GM12875 (cell line): Measurements from ENCODE around the gene CDRT15.
"Not testable (repeated sequence)": the region's sequence is repeated elsewhere in the genome, so short reads cannot be mapped to it uniquely, and the experiment has no call there.

Experiments used
- H3K4me3 ChIP-seq: one replicate; pipeline ENCODE4 v1.5.1; 2011; ENCODE audit warnings: low read depth, low read length, control low read depth
- CTCF ChIP-seq: IDR thresholded peaks from 2 replicates; pipeline ENCODE4 v1.5.1; 2011; ENCODE audit warnings: low read depth, mild to moderate bottlenecking, control low read depth, inconsistent platforms, low read length, moderate library complexity, borderline replicate concordance; ENCODE audit not compliant: insufficient read depth

The CDRT15 gene

GRCh38 chr17:14236762-14237161 is at the start of gene CDRT15:
Gene CDRT15, minus strand, starts transcription at chr17:14236862. Its CDS starts 29 bp downstream, at chr17:14236833.
- H3K4me3 ChIP-seq: not testable (repeated sequence)

- TF ChIP-seq CTCF: no peak
These were observed 46.1 kb upstream of the CDRT15 start for GRCh38 chr17:14282726-14283125.

GRCh38 chr17:14281530-14281929 is 44.9 kb upstream of the CDRT15 start:
- TF ChIP-seq CTCF: no peak
- no peak overlapping the region for H3K4me3 ChIP-seq

More at GRCh38 chr17:14282726-14283125, 46.1 kb upstream of the CDRT15 start:
- H3K4me3 ChIP-seq: no peak overlapping the region

GRCh38 chr17:14276535-14277250 is 40.0 kb upstream of the CDRT15 start:
- TF ChIP-seq CTCF: no peak
- no peak overlapping the region for H3K4me3 ChIP-seq

- no peak overlapping the region for H3K4me3 ChIP-seq
- no peak for TF ChIP-seq CTCF
These were observed 33.8 kb upstream of the CDRT15 start for GRCh38 chr17:14270508-14270907.

GRCh38 chr17:14269473-14269872 is 32.8 kb upstream of the CDRT15 start:
- TF ChIP-seq CTCF: no peak
- no peak overlapping the region for H3K4me3 ChIP-seq

- TF ChIP-seq CTCF: 0 out of 2 replicates have a peak, but pooled peaks have one; percentile 11
- H3K4me3 ChIP-seq: no peak overlapping the region
These were observed 31.6 kb upstream of the CDRT15 start for GRCh38 chr17:14268264-14268663.
